Adrenal gland (tissue), 5 donors: Measurements from ENCODE around the gene ZNF420.

Source experiments
- CTCF ChIP-seq, 6 experiments: fragments of 450-650 bp in 4 of 6; fragments of 200-600 bp in 2 of 6; sonication (generic) in 1 of 6; IDR thresholded peaks; 1 replicate in 5 of 6; 2 replicates in 1 of 6; pipeline versions ENCODE4 v1.5.1 to v1.8.0; 2016 to 2021; ENCODE audit warnings: antibody characterized with exemption in 6 of 6, mild to moderate bottlenecking in 2 of 6, moderate library complexity in 1 of 6
- POLR2A ChIP-seq, 2 donors: fragments of 450-650 bp; IDR thresholded peaks; one replicate each; pipeline ENCODE4 v1.6.1; 2017; ENCODE audit warnings: antibody characterized with exemption in 2 of 2, mild to moderate bottlenecking in 2 of 2, moderate library complexity in 1 of 2
- donor health status: DM: no; HTN: no; CAD: no.

GRCh38 chr19:37128821-37129177, 50.6 kb downstream of the ZNF420 start:
- TF ChIP-seq CTCF (IDR thresholded peaks at IDR 0.05) (no peak), POLR2A (IDR thresholded peaks at IDR 0.05) (no peak)
